Testis (tissue), 3 donors: ENCODE measurements around the gene TIAM2. TPM values are rescaled to one million over a fixed set of nuclear protein-coding genes. Genes with fewer than 3 reads are reported as not detected.
"Not testable (repeated sequence)": the region's sequence is repeated elsewhere in the genome, so short reads cannot be mapped to it uniquely, and the experiment has no call there.

ENCODE experiments used
- DNase-seq: peaks from one replicate; pipeline ENCODE4 v3.0.0-alpha.2; 2019
- H3K27ac ChIP-seq, 2 donors: fragments of 200-600 bp; sonication (generic); one replicate each; pipeline ENCODE4 v1.5.1; 2019
- H3K27me3 ChIP-seq: fragments of 200-600 bp; sonication (generic); one replicate; pipeline ENCODE4 v1.5.1; 2019
- H3K36me3 ChIP-seq: fragments of 200-600 bp; sonication (generic); one replicate; pipeline ENCODE4 v1.5.1; 2017; ENCODE audit warnings: low read depth; ENCODE audit errors: missing control alignments
- H3K4me1 ChIP-seq: fragments of 200-600 bp; sonication (generic); one replicate; pipeline ENCODE4 v1.5.1; 2019
- H3K4me3 ChIP-seq, 2 donors: fragments of 200-600 bp; sonication (generic); one replicate each; pipeline ENCODE4 v1.5.1; 2017 to 2019
- H3K9me3 ChIP-seq: fragments of 200-600 bp; sonication (generic); one replicate; pipeline ENCODE4 v1.5.1; 2017
- POLR2A ChIP-seq: fragments of 450-650 bp; IDR thresholded peaks from one replicate; pipeline ENCODE4 v1.6.1; 2017; ENCODE audit warnings: antibody characterized with exemption, mild to moderate bottlenecking, moderate library complexity
- WGBS, 2 donors: methylation state at CpG; one replicate each; pipeline ENCODE4 v1.1.5; 2018; 5-methylcytosine and 5-hydroxymethylcytosine counted together
- intact Hi-C: fragments of 100-400 bp; cut with DNase I; formaldehyde crosslinking; loops from one replicate; pipeline ENCODE4 v1.15.1; 2023; ENCODE audit warnings: low total_unique reads
- polyA plus RNA-seq: library from polyadenylated mRNA; stranded (reverse); fragments of 350-450 nt; fragmentation: Illumina TruSeq; extraction: RNeasy Lipid Tissue Mini Kit (QIAGEN cat#74804); gene quantifications from one replicate; pipeline ENCODE4 v1.2.3, GENCODE V29; 2014; ENCODE audit warnings: low read depth, low replicate concordance; ENCODE audit not compliant: insufficient read depth
- total RNA-seq, 2 donors: library from RNA; depleted of rRNA; stranded (reverse); fragments of >200 nt; gene quantifications; one replicate each; pipeline ENCODE4 v1.2.3, GENCODE V29; 2016
- TF ChIP-seq, protein P1 (sequence below), 3 experiments: fragments of 450-650 bp in 2 of 3; fragments of 200-600 bp in 1 of 3; sonication (generic) in 1 of 3; IDR thresholded peaks; one replicate each; pipeline ENCODE4 v1.5.1; 2016 to 2019; ENCODE audit warnings: antibody characterized with exemption in 3 of 3, mild to moderate bottlenecking in 2 of 3, moderate library complexity in 1 of 3

TIAM2 gene
- total and polyA plus RNA-seq, 3 donors from 2014 or later: 22.7 to 43.8 (median 38.0) TPM

GRCh38 chr6:155100087-155100486 lies 105.0 kb downstream of the TIAM2 start:
- Histone ChIP-seq H3K4me3 (no peak overlapping the region), H3K9me3 (no peaks in the 10 kb centered on the region), H3K36me3 (no peaks in the 10 kb centered on the region), H3K27ac (no peak overlapping the region), H3K4me1 (no peaks in the 10 kb centered on the region), H3K27me3 (no peaks in the 10 kb centered on the region)
- DNase-seq: peak; percentile 59
- TF ChIP-seq, protein P1, sequence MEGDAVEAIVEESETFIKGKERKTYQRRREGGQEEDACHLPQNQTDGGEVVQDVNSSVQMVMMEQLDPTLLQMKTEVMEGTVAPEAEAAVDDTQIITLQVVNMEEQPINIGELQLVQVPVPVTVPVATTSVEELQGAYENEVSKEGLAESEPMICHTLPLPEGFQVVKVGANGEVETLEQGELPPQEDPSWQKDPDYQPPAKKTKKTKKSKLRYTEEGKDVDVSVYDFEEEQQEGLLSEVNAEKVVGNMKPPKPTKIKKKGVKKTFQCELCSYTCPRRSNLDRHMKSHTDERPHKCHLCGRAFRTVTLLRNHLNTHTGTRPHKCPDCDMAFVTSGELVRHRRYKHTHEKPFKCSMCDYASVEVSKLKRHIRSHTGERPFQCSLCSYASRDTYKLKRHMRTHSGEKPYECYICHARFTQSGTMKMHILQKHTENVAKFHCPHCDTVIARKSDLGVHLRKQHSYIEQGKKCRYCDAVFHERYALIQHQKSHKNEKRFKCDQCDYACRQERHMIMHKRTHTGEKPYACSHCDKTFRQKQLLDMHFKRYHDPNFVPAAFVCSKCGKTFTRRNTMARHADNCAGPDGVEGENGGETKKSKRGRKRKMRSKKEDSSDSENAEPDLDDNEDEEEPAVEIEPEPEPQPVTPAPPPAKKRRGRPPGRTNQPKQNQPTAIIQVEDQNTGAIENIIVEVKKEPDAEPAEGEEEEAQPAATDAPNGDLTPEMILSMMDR (IDR thresholded peaks at IDR 0.05): no peak
- TF ChIP-seq POLR2A: no peak
- WGBS, 2 donors: 57 to 68% methylated on average over 8 of the region's 8 CpGs
- intact Hi-C loops: no loop called here

- DNase-seq: no peak
- Histone ChIP-seq H3K4me1 (no peaks in the 10 kb centered on the region), H3K36me3 (no peaks in the 10 kb centered on the region), H3K4me3 (no peak overlapping the region), H3K27ac (no peak overlapping the region), H3K27me3 (no peaks in the 10 kb centered on the region), H3K9me3 (no peaks in the 10 kb centered on the region)
- 92 to 98% methylated on average over 6 of the region's 6 CpGs for WGBS, 2 donors
- intact Hi-C loops: no loop called here
- TF ChIP-seq, protein P1 (IDR thresholded peaks at IDR 0.05): no peak
- no peak for TF ChIP-seq POLR2A
Measured at GRCh38 chr6:155100591-155100990, 105.5 kb downstream of the TIAM2 start.

- H3K9me3 ChIP-seq, H3K27ac ChIP-seq, H3K27me3 ChIP-seq, H3K4me1 ChIP-seq, H3K36me3 ChIP-seq, H3K4me3 ChIP-seq, DNase-seq, intact Hi-C loops: not testable (repeated sequence)
- WGBS, 2 donors: 73 to 78% methylated on average over 9 of the region's 9 CpGs
Measured at GRCh38 chr6:155103083-155103645, 108.0 kb downstream of the TIAM2 start.

- Histone ChIP-seq H3K9me3 (no peaks in the 10 kb centered on the region), H3K4me3 (no peak overlapping the region), H3K27me3 (no peaks in the 10 kb centered on the region), H3K4me1 (no peaks in the 10 kb centered on the region), H3K36me3 (no peaks in the 10 kb centered on the region), H3K27ac (no peak overlapping the region)
- intact Hi-C loops: no loop called here
- no peak for TF ChIP-seq POLR2A
- TF ChIP-seq, protein P1 (IDR thresholded peaks at IDR 0.05): no peak
- no peak for DNase-seq
- 55 to 66% methylated on average over 5 of the region's 5 CpGs for WGBS, 2 donors
Measured at GRCh38 chr6:155103816-155104366, 108.8 kb downstream of the TIAM2 start.

- no peaks in the 10 kb centered on the region for H3K27me3 ChIP-seq
- intact Hi-C loops: no loop called here
- no peak overlapping the region for H3K4me3 ChIP-seq
- 71 to 75% methylated on average over 8 of the region's 8 CpGs for WGBS, 2 donors
- DNase-seq: no peak
- H3K4me1 ChIP-seq: no peaks in the 10 kb centered on the region
- H3K27ac ChIP-seq: no peak overlapping the region
- TF ChIP-seq, protein P1 (IDR thresholded peaks at IDR 0.05): no peak
- TF ChIP-seq POLR2A: no peak
- no peaks in the 10 kb centered on the region for H3K9me3 ChIP-seq
- no peaks in the 10 kb centered on the region for H3K36me3 ChIP-seq
Measured at GRCh38 chr6:155106456-155107115, 111.5 kb downstream of the TIAM2 start.
